IMR-90 (cell line): ENCODE measurements around the gene UBE2E2. TPM values are rescaled to one million over a fixed set of nuclear protein-coding genes. Genes with fewer than 3 reads are reported as not detected.

Experiments used
- ATAC-seq: fragments of 200-7000 bp; cut with Tn5 transposase; 2 replicates; pipeline ENCODE4 v1.9.1; 2020; ENCODE audit warnings: low read depth, mild to moderate bottlenecking, moderate library complexity
- BruUV-seq: library from RNA; stranded (reverse); fragments of 400-500 nt; replicated peaks from 2 replicates; lab custom pipeline; 2021; lab: Mats Ljungman, UMichigan
- CTCF ChIA-PET: fragments of 300-600 bp; formaldehyde crosslinking; extraction: SDS; loops from one replicate; lab custom pipeline; 2021; ENCODE audit warnings: antibody characterized with exemption; lab: Yijun Ruan, JAX
- POLR2A ChIA-PET: fragments of 300-600 bp; sonication (Branson Sonifier 250); formaldehyde crosslinking; loops from one replicate; lab custom pipeline; 2022; ENCODE audit warnings: antibody characterized with exemption; ENCODE audit not compliant: unreplicated experiment; lab: Charles Lee
- DNase-seq: peaks from one replicate; pipeline ENCODE4 v3.0.0; 2013
- H2AFZ ChIP-seq: replicated peaks from 2 replicates; pipeline ENCODE3; 2013; ENCODE audit warnings: low read length, mild to moderate bottlenecking; ENCODE audit not compliant: poor library complexity
- H2AK5ac ChIP-seq: 2 replicates; pipeline ENCODE4 v1.6.1; 2013; ENCODE audit warnings: low read depth, low read length, inconsistent platforms
- H2AK9ac ChIP-seq: replicated peaks from 2 replicates; pipeline ENCODE3; 2013; ENCODE audit warnings: mild to moderate bottlenecking, low read depth, low read length, moderate library complexity; ENCODE audit not compliant: poor library complexity
- H2BK120ac ChIP-seq: 2 replicates; pipeline ENCODE4 v1.6.1; 2013; ENCODE audit warnings: low read depth, low read length, inconsistent platforms
- H2BK15ac ChIP-seq: 3 replicates; pipeline ENCODE4 v1.6.1; 2013; ENCODE audit warnings: low read depth, low read length, inconsistent platforms
- H2BK20ac ChIP-seq: 2 replicates; pipeline ENCODE4 v1.6.1; 2013; ENCODE audit warnings: low read depth, mild to moderate bottlenecking, inconsistent platforms, low read length, moderate library complexity
- H2BK5ac ChIP-seq: 2 replicates; pipeline ENCODE4 v1.6.1; 2013; ENCODE audit warnings: mild to moderate bottlenecking, low read depth, low read length, inconsistent platforms; ENCODE audit not compliant: poor library complexity, severe bottlenecking
- H3K14ac ChIP-seq: replicated peaks from 2 replicates; pipeline ENCODE4 v1.6.1; 2013; ENCODE audit warnings: low read depth, low read length, inconsistent platforms
- H3K18ac ChIP-seq: 2 replicates; pipeline ENCODE4 v1.6.1; 2013; ENCODE audit warnings: low read depth, low read length, control low read depth
- H3K23ac ChIP-seq: 2 replicates; pipeline ENCODE4 v1.6.1; 2013; ENCODE audit warnings: low read depth, low read length, inconsistent platforms
- H3K27ac ChIP-seq: 2 replicates; pipeline ENCODE4 v1.5.1; 2013; ENCODE audit warnings: mild to moderate bottlenecking, control low read depth, low read length; ENCODE audit not compliant: insufficient read depth
- H3K27me3 ChIP-seq: 2 replicates; pipeline ENCODE4 v1.6.1; 2013; ENCODE audit warnings: low read length; ENCODE audit not compliant: control insufficient read depth, insufficient read depth
- H3K36me3 ChIP-seq: 2 replicates; pipeline ENCODE4 v1.6.1; 2013; ENCODE audit warnings: low read length, mixed read lengths; ENCODE audit not compliant: control insufficient read depth, insufficient read depth
- H3K4ac ChIP-seq: 2 replicates; pipeline ENCODE4 v1.6.1; 2013; ENCODE audit warnings: low read depth, low read length, inconsistent platforms
- H3K4me1 ChIP-seq: 2 replicates; pipeline ENCODE4 v1.6.1; 2013; ENCODE audit warnings: low read length, mixed read lengths; ENCODE audit not compliant: control insufficient read depth, insufficient read depth
- H3K4me2 ChIP-seq: 2 replicates; pipeline ENCODE4 v1.6.1; 2013; ENCODE audit warnings: low read depth, mild to moderate bottlenecking, control low read depth, low read length, moderate library complexity
- H3K4me3 ChIP-seq: 2 replicates; pipeline ENCODE4 v1.5.1; 2013; ENCODE audit warnings: low read depth, mild to moderate bottlenecking, control low read depth, low read length, moderate library complexity; ENCODE audit not compliant: insufficient read depth
- H3K56ac ChIP-seq: 2 replicates; pipeline ENCODE4 v1.6.1; 2013; ENCODE audit warnings: low read length, inconsistent platforms; ENCODE audit not compliant: insufficient read depth; ENCODE audit errors: extremely low read depth
- H3K79me1 ChIP-seq, 2 experiments: 2 replicates each; pipeline ENCODE4 v1.6.1; 2013; ENCODE audit warnings: low read length in 2 of 2, inconsistent platforms in 1 of 2, low read depth in 1 of 2
- H3K9ac ChIP-seq: 2 replicates; pipeline ENCODE4 v1.6.1; 2013; ENCODE audit warnings: low read depth, low read length, control low read depth
- H3K9me1 ChIP-seq: 2 replicates; pipeline ENCODE4 v1.6.1; 2013; ENCODE audit warnings: low read length, inconsistent platforms; ENCODE audit not compliant: insufficient read depth
- H3K9me3 ChIP-seq: 2 replicates; pipeline ENCODE4 v1.6.1; 2013; ENCODE audit warnings: low read length; ENCODE audit not compliant: control insufficient read depth, insufficient read depth
- H4K20me1 ChIP-seq: 2 replicates; pipeline ENCODE4 v1.6.1; 2013; ENCODE audit warnings: low read length, inconsistent platforms; ENCODE audit not compliant: insufficient read depth
- H4K5ac ChIP-seq: 2 replicates; pipeline ENCODE4 v1.6.1; 2013; ENCODE audit warnings: mild to moderate bottlenecking, low read depth, low read length, control low read depth
- H4K8ac ChIP-seq, 2 experiments: 2 replicates each; pipeline ENCODE4 v1.6.1; 2013; ENCODE audit warnings: low read depth in 2 of 2, low read length in 2 of 2, control low read depth in 1 of 2, inconsistent platforms in 1 of 2
- H4K91ac ChIP-seq: 2 replicates; pipeline ENCODE4 v1.6.1; 2013; ENCODE audit warnings: low read depth, low read length, inconsistent platforms; ENCODE audit not compliant: insufficient read depth
- CHD1 ChIP-seq: IDR thresholded peaks from 2 replicates; pipeline ENCODE4 v1.6.1; 2012; ENCODE audit warnings: low read depth, low read length, improper control_type of control experiment
- FOS ChIP-seq: fragments of 150-350 bp; IDR thresholded peaks from 2 replicates; pipeline ENCODE4 v1.6.1; 2016; ENCODE audit warnings: low read depth, low read length
- MAFK ChIP-seq: IDR thresholded peaks from 2 replicates; pipeline ENCODE4 v1.6.1; 2012; ENCODE audit warnings: low read depth, low read length, improper control_type of control experiment
- RFX5 ChIP-seq: IDR thresholded peaks from 2 replicates; pipeline ENCODE4 v1.8.0; 2012; ENCODE audit warnings: low read depth, mild to moderate bottlenecking, low read length, moderate library complexity
- USF2 ChIP-seq: fragments of 150-350 bp; IDR thresholded peaks from 2 replicates; pipeline ENCODE4 v1.6.1; 2017; ENCODE audit warnings: mild to moderate bottlenecking, antibody characterized with exemption, low read length, low read depth
- WGBS, 2 experiments: methylation state at CpG; one replicate each; pipeline versions ENCODE4 v1.1.5 to v1.1.7; 2013; ENCODE audit warnings: missing lambda C conversion rate in 2 of 2; ENCODE audit not compliant: insufficient read length in 1 of 2; ENCODE audit errors: extremely low coverage in 2 of 2; 5-methylcytosine and 5-hydroxymethylcytosine counted together
- dilution Hi-C: fragments of 300-500 bp; cut with HindIII; formaldehyde crosslinking; loops from one replicate; pipeline ENCODE4 v1.14.3; 2018; ENCODE audit warnings: low sequenced_read_pairs; ENCODE audit not compliant: unreplicated experiment
- in situ Hi-C: fragments of 300-500 bp; cut with MboI; formaldehyde crosslinking; loops from 3 replicates; pipeline ENCODE4 v1.14.3; 2019; ENCODE audit warnings: low sequenced_read_pairs, inconsistent platforms, mixed read lengths
- intact Hi-C: fragments of 100-400 bp; cut with micrococcal nuclease; formaldehyde crosslinking; loops from 2 replicates; pipeline ENCODE4 v1.10.0; 2022
- polyA plus RNA-seq, 3 experiments: library from polyadenylated mRNA; depleted of rRNA; stranded (reverse); fragments of >200 nt; gene quantifications; 2 replicates each; pipeline ENCODE4 v1.2.3, GENCODE V29; 2012; ENCODE audit warnings: low replicate concordance in 1 of 3
- total RNA-seq: library from RNA; depleted of rRNA; stranded (reverse); fragments of >200 nt; gene quantifications from 2 replicates; pipeline ENCODE4 v1.2.3, GENCODE V29; 2012

Gene UBE2E2
- total and polyA plus RNA-seq, 2 of the 4 experiments (the other 2 are of a cell fraction): 18.6 to 32.7 TPM

- POLR2A ChIA-PET: no interaction called here
Observed at GRCh38 chr3:23496165-23496564, 293.0 kb downstream of the UBE2E2 start.

More at GRCh38 chr3:23496165-23496564, 293.0 kb downstream of the UBE2E2 start:
- Histone ChIP-seq H3K27ac (no peak overlapping the region), H2AK9ac (no peak overlapping the region), H2BK120ac (no peak overlapping the region), H2BK20ac (no peak overlapping the region), H4K5ac (no peak overlapping the region), H3K9me1 (no peaks in the 10 kb centered on the region), H3K4me3 (no peak overlapping the region), H3K79me1 (peaks cover under 1 to 3% of the 10 kb centered on the region in 2 experiments; a peak in 1 of 4 replicates), H3K9ac (no peak overlapping the region), H3K4me2 (no peak overlapping the region), H3K9me3 (no peaks in the 10 kb centered on the region), H3K18ac (no peak overlapping the region), H4K91ac (no peak overlapping the region), H3K4me1 (peaks cover under 1% of the 10 kb centered on the region; the same call in 1 of the 2 replicates), H2AK5ac (no peak overlapping the region), H3K4ac (no peak overlapping the region), H3K56ac (no peak overlapping the region), H3K27me3 (no peaks in the 10 kb centered on the region), H3K23ac (no peak overlapping the region), H2BK5ac (no peak overlapping the region), H3K36me3 (no peaks in the 10 kb centered on the region), H2BK15ac (no peak overlapping the region), H4K20me1 (no peaks in the 10 kb centered on the region), H3K14ac (no peak overlapping the region), H4K8ac (no peak overlapping the region), H2AFZ (no peak overlapping the region)
- intact Hi-C loops (no loop called here), dilution Hi-C loops (no loop called here), in situ Hi-C loops (no loop called here)
- CTCF ChIA-PET: no interaction called here
- TF ChIP-seq RFX5 (no peak), USF2 (no peak), FOS (no peak), MAFK (no peak), CHD1 (no peak)
- no peak for ATAC-seq
- WGBS, 2 experiments: no CpG with 5 or more reads among the region's 1 CpG
- DNase-seq: no peak
- BruUV-seq: no TSS peak
